Liver (tissue), 3 donors: Measurements from ENCODE around the gene TP63.

Experiments used
- MAX ChIP-seq: IDR thresholded peaks from 2 replicates; pipeline ENCODE4 v1.6.1; 2016; ENCODE audit warnings: antibody characterized with exemption
- NR2F2 ChIP-seq: IDR thresholded peaks from 2 replicates; pipeline ENCODE4 v1.6.1; 2016; ENCODE audit warnings: antibody characterized with exemption
- RAD21 ChIP-seq, 2 donors: IDR thresholded peaks; 2 replicates each; pipeline ENCODE4 v1.6.1; 2016; ENCODE audit warnings: antibody characterized with exemption in 2 of 2, mild to moderate bottlenecking in 2 of 2
- SP1 ChIP-seq: IDR thresholded peaks from 2 replicates; pipeline ENCODE4 v1.6.1; 2018; ENCODE audit warnings: antibody characterized with exemption, mild to moderate bottlenecking
- TF ChIP-seq, protein P1 (sequence below): fragments of 150-350 bp; IDR thresholded peaks from 2 replicates; pipeline ENCODE4 v1.5.1; 2017; ENCODE audit warnings: improper control_type of control experiment, low read depth, low read length; ENCODE audit not compliant: missing input control
- donor health status: healthy.
- donor health status: healthy.

DNA sequence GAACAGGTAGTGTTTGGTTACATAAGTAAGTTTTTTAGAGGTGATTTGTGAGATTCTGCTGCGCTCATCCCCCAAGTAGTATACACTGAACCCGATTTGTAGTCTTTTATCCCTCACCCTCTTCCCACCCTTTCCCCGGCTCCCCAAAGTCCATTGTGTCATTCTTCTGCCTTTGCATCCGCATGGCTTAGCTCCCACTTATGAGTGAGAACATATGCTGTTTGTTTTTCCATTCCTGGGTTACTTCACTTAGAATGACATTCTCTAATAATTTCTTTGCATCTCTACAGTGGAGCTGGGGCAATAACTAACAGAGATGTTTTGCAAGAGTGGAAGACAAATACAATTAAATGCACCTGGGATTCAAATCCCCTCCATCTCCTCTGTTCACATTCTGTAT lies 93.2 kb downstream of the TP63 start:
- TF ChIP-seq, protein P1, sequence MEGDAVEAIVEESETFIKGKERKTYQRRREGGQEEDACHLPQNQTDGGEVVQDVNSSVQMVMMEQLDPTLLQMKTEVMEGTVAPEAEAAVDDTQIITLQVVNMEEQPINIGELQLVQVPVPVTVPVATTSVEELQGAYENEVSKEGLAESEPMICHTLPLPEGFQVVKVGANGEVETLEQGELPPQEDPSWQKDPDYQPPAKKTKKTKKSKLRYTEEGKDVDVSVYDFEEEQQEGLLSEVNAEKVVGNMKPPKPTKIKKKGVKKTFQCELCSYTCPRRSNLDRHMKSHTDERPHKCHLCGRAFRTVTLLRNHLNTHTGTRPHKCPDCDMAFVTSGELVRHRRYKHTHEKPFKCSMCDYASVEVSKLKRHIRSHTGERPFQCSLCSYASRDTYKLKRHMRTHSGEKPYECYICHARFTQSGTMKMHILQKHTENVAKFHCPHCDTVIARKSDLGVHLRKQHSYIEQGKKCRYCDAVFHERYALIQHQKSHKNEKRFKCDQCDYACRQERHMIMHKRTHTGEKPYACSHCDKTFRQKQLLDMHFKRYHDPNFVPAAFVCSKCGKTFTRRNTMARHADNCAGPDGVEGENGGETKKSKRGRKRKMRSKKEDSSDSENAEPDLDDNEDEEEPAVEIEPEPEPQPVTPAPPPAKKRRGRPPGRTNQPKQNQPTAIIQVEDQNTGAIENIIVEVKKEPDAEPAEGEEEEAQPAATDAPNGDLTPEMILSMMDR, result no peak
- no peak for TF ChIP-seq MAX
- no peak for TF ChIP-seq SP1
- TF ChIP-seq RAD21 (IDR thresholded peaks at IDR 0.05), result no peak
- TF ChIP-seq NR2F2, result no peak
